ENCODE results near the gene ACTBL2. TPM values are rescaled to one million over a fixed set of nuclear protein-coding genes. Genes with fewer than 3 reads are reported as not detected.

Gene ACTBL2
- total RNA-seq, 2 experiments from 2014 or later: not detected

DNA sequence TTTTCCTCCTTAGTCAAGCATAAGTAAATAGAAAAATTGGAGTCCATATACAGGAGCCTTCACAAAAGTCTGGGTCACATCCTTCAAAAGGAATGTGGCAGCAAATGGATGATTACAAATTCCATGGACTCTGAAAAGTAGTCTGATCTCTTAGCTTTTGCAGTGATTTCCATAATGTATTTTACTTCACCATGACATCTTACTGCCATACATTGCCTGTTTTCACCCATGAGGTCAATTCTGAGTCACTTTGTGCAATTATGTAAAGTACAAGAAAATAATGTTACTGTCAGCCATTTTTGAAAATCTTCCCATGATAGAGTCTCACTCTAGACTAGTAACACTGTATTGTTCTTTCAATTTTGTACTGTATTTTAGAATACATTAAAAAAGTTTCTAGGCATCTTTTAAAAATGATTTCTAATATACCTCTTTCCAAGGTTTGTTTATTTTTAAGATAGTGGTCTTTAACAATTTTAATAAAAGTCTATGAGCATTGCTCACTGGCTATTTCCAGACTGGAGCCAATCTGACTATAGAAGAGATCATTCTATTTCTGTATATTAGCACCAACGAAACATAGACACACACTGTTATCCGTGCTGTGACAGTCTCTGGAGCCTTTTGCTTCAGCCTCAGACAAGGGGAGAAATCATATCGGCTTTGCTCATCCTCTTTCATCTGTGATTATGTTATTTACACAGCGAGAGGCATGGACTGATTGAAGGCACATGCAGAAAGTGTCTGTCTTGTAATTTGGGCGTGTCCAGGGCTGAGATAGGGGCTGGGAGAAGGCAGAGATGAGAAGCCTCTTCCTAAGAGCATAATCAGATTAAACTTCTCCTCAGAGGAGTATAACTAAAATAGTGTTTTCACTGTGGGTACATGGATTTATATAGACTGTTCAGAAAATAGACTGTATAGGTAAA is 22.9 kb upstream of the ACTBL2 start:
- ATAC-seq: no peak
- Mint-ChIP-seq H3K27ac (no peak overlapping the region), H3K36me3 (ENCODE audit: low read depth) (no peaks in the 10 kb centered on the region), H3K4me3 (no peak overlapping the region), H3K9me3 (ENCODE audit: low read depth) (no peaks in the 10 kb centered on the region), H3K27me3 (no peaks in the 10 kb centered on the region), H3K4me1 (no peaks in the 10 kb centered on the region)
- intact Hi-C loops (cut with DNase I, micrococcal nuclease): no loop called here
- ChIA-PET CTCF (interaction anchor here (0.7 kb wide), 1 partner anchor 10 kb away, joined by 3 read pairs; no protein-coding TSS in a partner anchor), POLR2A (no interaction called here)
- no peak for DNase-seq

DNA sequence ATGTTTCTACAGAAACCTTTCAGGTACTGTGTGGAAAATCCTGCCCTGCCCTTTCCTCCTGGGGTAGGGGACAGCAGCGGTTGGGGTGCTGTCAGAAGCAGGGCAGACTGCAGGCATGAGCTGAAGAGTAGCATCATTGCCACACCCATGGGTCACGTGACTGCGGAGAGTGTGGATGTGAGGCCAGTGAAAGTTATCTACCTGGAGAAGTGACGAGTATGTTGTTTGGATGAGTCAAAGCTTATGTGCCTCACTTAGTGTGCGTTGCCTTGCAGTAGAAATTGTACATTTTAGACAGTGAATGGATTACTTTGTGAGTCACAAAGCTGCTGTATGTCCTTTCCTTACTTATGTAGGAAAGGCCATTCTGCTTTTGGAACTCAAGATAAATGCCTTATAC is 21.7 kb upstream of the ACTBL2 start:
- ATAC-seq: no peak
- POLR2A ChIA-PET: no interaction called here
- Mint-ChIP-seq H3K27ac (no peak overlapping the region), H3K4me3 (no peak overlapping the region), H3K9me3 (ENCODE audit: low read depth) (no peaks in the 10 kb centered on the region), H3K4me1 (peaks cover 4% of the 10 kb centered on the region), H3K27me3 (no peaks in the 10 kb centered on the region), H3K36me3 (ENCODE audit: low read depth) (no peaks in the 10 kb centered on the region)
- no peak for DNase-seq
- CTCF ChIA-PET: interaction anchor here (0.6 kb wide), 1 partner anchor 584 kb away, joined by 3 read pairs; no protein-coding TSS in a partner anchor
- intact Hi-C loops (cut with DNase I, micrococcal nuclease): no loop called here

GRCh38 chr5:57503433-57503832 is 20.8 kb upstream of the ACTBL2 start:
- DNase-seq (no peak), ATAC-seq (no peak)
- Mint-ChIP-seq H3K36me3 (ENCODE audit: low read depth) (no peaks in the 10 kb centered on the region), H3K27me3 (no peaks in the 10 kb centered on the region), H3K9me3 (ENCODE audit: low read depth) (no peaks in the 10 kb centered on the region), H3K27ac (no peak overlapping the region), H3K4me3 (no peak overlapping the region), H3K4me1 (peaks cover 8% of the 10 kb centered on the region)
- ChIA-PET POLR2A (no interaction called here), CTCF (no interaction called here)
- intact Hi-C loops (cut with DNase I, micrococcal nuclease): no loop called here

DNA sequence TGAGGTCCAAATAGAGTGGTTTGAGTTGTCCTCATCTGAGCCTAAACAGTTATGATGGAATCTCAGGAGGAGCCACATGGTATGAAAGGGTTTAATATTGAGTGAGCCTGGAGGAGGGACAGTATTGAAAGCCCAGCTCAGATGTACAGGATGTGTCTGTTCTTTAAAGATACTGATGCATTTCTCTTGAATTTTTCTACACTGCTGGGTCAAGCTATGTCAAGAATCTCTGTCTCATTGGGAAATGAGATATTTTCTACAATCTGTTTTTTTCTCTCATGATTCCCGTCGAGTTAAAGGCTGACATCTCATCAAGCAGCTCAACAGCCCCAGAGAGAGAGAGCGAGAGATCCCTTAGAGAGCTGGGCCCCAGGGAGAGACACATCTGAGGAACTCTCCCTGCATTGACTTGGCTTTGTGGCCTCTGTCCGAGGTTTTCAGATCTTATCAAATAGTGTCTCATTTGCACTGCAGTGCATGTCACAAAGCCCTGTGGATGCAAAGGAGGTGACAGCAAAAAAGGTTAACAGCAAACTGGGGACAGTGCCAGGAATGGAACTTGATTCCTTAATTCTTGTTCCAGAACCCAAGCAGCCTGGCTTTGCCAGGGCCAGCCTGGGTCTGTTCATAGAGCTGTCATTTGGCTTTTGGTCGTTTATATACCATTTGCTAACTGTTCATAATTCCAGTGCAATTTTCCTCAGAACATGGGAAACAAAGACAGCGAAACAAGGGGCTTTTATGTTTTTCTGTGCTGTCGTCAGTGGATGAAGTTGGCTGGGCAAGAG is 19.0 kb upstream of the ACTBL2 start:
- H3K9me3 Mint-ChIP-seq (ENCODE audit: low read depth): no peaks in the 10 kb centered on the region
- no peak overlapping the region for H3K27ac Mint-ChIP-seq
- intact Hi-C loops (cut with DNase I, micrococcal nuclease): no loop called here
- H3K4me3 Mint-ChIP-seq: no peak overlapping the region
- DNase-seq (no peak), ATAC-seq (no peak)
- no peaks in the 10 kb centered on the region for H3K36me3 Mint-ChIP-seq (ENCODE audit: low read depth)
- peaks cover 12% of the 10 kb centered on the region for H3K4me1 Mint-ChIP-seq
- ChIA-PET CTCF (interaction anchor here (0.6 to 1.5 kb wide), 2 partner anchors 100 to 204 kb away, joined by 3 to 5 read pairs; no protein-coding TSS in a partner anchor), POLR2A (no interaction called here)
- peaks cover 2% of the 10 kb centered on the region for H3K27me3 Mint-ChIP-seq

- POLR2A ChIA-PET: no interaction called here
- CTCF ChIA-PET: interaction anchor here (0.7 to 2.0 kb wide), 11 partner anchors 37 to 964 kb away, joined by 3 to 6 read pairs (median 3); no protein-coding TSS in a partner anchor
- ATAC-seq: peak; percentile 67
- peak overlapping the region; percentile 33 for H3K4me3 Mint-ChIP-seq
- H3K9me3 Mint-ChIP-seq (ENCODE audit: low read depth): no peaks in the 10 kb centered on the region
- no peak overlapping the region for H3K27ac Mint-ChIP-seq
- H3K27me3 Mint-ChIP-seq: peaks cover 2% of the 10 kb centered on the region
- intact Hi-C loops (cut with DNase I, micrococcal nuclease): loop anchor here (1.0 to 5.0 kb wide), 4 partner anchors 117 to 963 kb away; partner anchors contain the start of gene PLK2 (in 2 of the 2)
- H3K36me3 Mint-ChIP-seq (ENCODE audit: low read depth): no peaks in the 10 kb centered on the region
- DNase-seq: peak; percentile 28
- peaks cover 27% of the 10 kb centered on the region for H3K4me1 Mint-ChIP-seq
Observed at GRCh38 chr5:57499262-57500050, 16.8 kb upstream of the ACTBL2 start.

GRCh38 chr5:57497733-57498132 is 15.1 kb upstream of the ACTBL2 start:
- POLR2A ChIA-PET: no interaction called here
- H3K9me3 Mint-ChIP-seq (ENCODE audit: low read depth): no peaks in the 10 kb centered on the region
- CTCF ChIA-PET: interaction anchor here (0.6 kb wide), 1 partner anchor 171 kb away, joined by 3 read pairs; no protein-coding TSS in a partner anchor
- H3K27me3 Mint-ChIP-seq: peaks cover 2% of the 10 kb centered on the region
- peaks cover 35% of the 10 kb centered on the region for H3K4me1 Mint-ChIP-seq
- H3K36me3 Mint-ChIP-seq (ENCODE audit: low read depth): no peaks in the 10 kb centered on the region
- ATAC-seq (no peak), DNase-seq (no peak)
- H3K27ac Mint-ChIP-seq: no peak overlapping the region
- H3K4me3 Mint-ChIP-seq: no peak overlapping the region
- intact Hi-C loops (cut with DNase I, micrococcal nuclease): loop anchor here (5.0 kb wide), 2 partner anchors 115 to 965 kb away; partner anchors contain the start of gene PLK2 (in 1 of the 2)

- intact Hi-C loops (cut with DNase I, micrococcal nuclease): loop anchor here (5.0 kb wide), 2 partner anchors 113 to 967 kb away; partner anchors contain the start of gene PLK2 (in 1 of the 2)
- H3K4me3 Mint-ChIP-seq: no peak overlapping the region
- CTCF ChIA-PET: interaction anchor here (0.6 to 1.6 kb wide), 8 partner anchors 10 to 284 kb away, joined by 3 to 5 read pairs (median 3); no protein-coding TSS in a partner anchor
Observed at GRCh38 chr5:57495285-57496086, 12.9 kb upstream of the ACTBL2 start.

DNA sequence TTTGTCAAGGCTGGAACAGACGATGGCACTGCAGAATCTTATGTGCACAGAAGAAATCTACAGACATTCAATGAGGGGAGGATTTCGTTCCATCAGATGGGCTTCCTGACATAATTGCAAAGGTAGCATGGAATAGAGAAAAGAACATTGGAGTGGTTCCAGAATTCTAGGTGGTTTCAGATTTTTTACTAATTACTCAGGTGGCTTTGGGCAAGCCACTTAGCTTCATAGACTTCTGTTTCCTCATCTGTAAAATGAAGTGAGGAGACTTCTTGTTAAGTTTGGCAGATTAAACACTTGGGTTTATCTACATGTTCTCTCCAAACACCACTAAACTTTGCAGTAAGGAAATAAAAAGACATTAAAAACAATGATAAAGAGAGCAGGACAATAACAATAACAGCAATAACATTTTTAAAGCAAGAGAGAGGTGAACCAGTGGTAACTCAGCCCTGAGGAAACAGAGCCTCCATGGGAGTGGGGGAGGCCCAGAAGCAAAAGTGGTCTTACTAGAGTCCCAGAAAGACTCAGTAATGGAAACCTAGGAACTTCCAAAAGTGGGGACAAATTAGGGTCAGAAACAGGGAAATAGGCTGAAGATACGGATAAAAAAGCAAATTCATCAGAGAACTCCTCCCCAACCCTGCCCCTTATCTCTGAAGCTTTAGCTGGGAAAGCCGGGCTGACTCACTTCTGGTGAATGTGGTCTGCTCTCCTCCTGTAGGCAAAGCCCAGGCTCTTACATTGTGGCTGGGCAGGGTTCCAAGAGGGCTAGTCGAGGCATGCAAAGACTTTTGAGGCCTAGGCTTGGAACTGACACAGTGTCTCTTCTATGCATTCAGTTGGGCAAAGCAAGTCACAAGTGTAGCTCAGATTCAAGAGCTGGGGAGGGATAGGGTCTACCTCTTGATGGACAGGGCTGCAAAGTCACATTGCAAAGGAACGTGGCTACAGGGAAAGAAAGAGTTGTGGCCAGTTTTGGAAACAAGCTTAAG is 11.8 kb upstream of the ACTBL2 start:
- Mint-ChIP-seq H3K9me3 (ENCODE audit: low read depth) (no peaks in the 10 kb centered on the region), H3K27ac (peak overlapping the region; percentile 64), H3K4me3 (no peak overlapping the region), H3K36me3 (ENCODE audit: low read depth) (no peaks in the 10 kb centered on the region), H3K27me3 (peaks cover 2% of the 10 kb centered on the region), H3K4me1 (peaks cover 36% of the 10 kb centered on the region)
- ChIA-PET CTCF (interaction anchor here (0.8 to 1.5 kb wide), 3 partner anchors 13 to 285 kb away, joined by 3 read pairs; no protein-coding TSS in a partner anchor), POLR2A (no interaction called here)
- DNase-seq (peak; percentile 76), ATAC-seq (peak; percentile 79)
- intact Hi-C loops (cut with DNase I, micrococcal nuclease): loop anchor here (1.0 to 5.0 kb wide), 3 partner anchors 112 to 968 kb away; partner anchors contain the start of gene PLK2 (in 1 of the 2)

More at GRCh38 chr5:57495285-57496086, 12.9 kb upstream of the ACTBL2 start:
- DNase-seq: peak; percentile 6
- no peaks in the 10 kb centered on the region for H3K36me3 Mint-ChIP-seq (ENCODE audit: low read depth)
- ATAC-seq: peak; percentile 13
- POLR2A ChIA-PET: no interaction called here
- H3K27ac Mint-ChIP-seq: peak overlapping the region; percentile 64
- H3K4me1 Mint-ChIP-seq: peaks cover 39% of the 10 kb centered on the region
- H3K9me3 Mint-ChIP-seq (ENCODE audit: low read depth): no peaks in the 10 kb centered on the region
- H3K27me3 Mint-ChIP-seq: peaks cover 2% of the 10 kb centered on the region

DNA sequence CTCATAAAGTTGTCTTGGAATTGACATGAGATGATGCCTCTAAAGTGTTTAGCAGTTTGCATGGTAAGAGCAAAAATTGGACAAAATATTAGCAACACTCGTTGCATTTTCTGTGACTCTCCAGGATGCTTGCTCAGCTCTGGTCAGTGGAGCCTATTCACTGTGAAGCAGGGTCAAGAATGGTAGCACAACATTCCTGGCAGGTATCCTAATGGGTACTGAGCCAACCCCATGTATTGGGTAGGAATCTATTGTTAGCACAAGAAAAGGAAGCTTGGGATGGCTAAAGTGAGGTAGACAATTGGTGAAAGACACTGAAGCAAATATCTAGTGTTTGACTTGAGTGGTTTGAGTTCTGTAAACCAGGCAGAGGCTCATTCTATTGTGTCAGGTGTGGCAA is 10.4 kb upstream of the ACTBL2 start:
- CTCF ChIA-PET: interaction anchor here (0.6 to 1.6 kb wide), 3 partner anchors 23 to 181 kb away, joined by 3 read pairs; no protein-coding TSS in a partner anchor
- no peak overlapping the region for H3K27ac Mint-ChIP-seq

More for the DNA sequence above, 10.4 kb upstream of the ACTBL2 start:
- Mint-ChIP-seq H3K36me3 (ENCODE audit: low read depth) (no peaks in the 10 kb centered on the region), H3K4me1 (peaks cover 27% of the 10 kb centered on the region), H3K27me3 (no peaks in the 10 kb centered on the region), H3K9me3 (ENCODE audit: low read depth) (no peaks in the 10 kb centered on the region), H3K4me3 (no peak overlapping the region)
- DNase-seq: no peak
- POLR2A ChIA-PET: no interaction called here
- no peak for ATAC-seq
- intact Hi-C loops (cut with DNase I, micrococcal nuclease): no loop called here
